Motor neuron (in vitro differentiated cells): ENCODE data around the gene HOXD9. TPM values are rescaled to one million over a fixed set of nuclear protein-coding genes. Genes with fewer than 3 reads are reported as not detected.

Experiments used
- ATAC-seq, 8 experiments: fragments of 200-7000 bp; cut with Tn5 transposase; replicated peaks in 6 of 8; 2 replicates each; pipeline ENCODE4 v1.8.0; 2021; ENCODE audit warnings: mild to moderate bottlenecking in 8 of 8, moderate library complexity in 8 of 8
- H3K27ac ChIP-seq, 2 donors: fragments of 250-450 bp; sonication (Bioruptor Pico); 2 replicates each; pipeline ENCODE4 v1.9.0; 2021; ENCODE audit warnings: antibody characterized with exemption in 2 of 2, mild to moderate bottlenecking in 2 of 2, moderate library complexity in 1 of 2
- H3K4me1 ChIP-seq, 2 donors: fragments of 250-450 bp; sonication (Bioruptor Pico); replicated peaks in 1 of 2; 2 replicates each; pipeline ENCODE4 v1.6.1; 2021; ENCODE audit warnings: antibody characterized with exemption in 2 of 2, mild to moderate bottlenecking in 2 of 2, moderate library complexity in 1 of 2
- H3K4me3 ChIP-seq, 5 donors: fragments of 250-450 bp; sonication (Bioruptor Pico); 2 replicates each; pipeline ENCODE4 v1.9.0; 2021; ENCODE audit warnings: antibody characterized with exemption in 5 of 5, mild to moderate bottlenecking in 5 of 5, moderate library complexity in 4 of 5
- WGBS, 10 experiments: fragments of 450-650 bp; shearing (Covaris generic); methylation state at CpG; one replicate each; pipeline ENCODE4 v1.0.0; 2022; 5-methylcytosine and 5-hydroxymethylcytosine counted together
- in situ Hi-C, 9 experiments: fragments of 400-800 bp; cut with MboI; loops; one replicate each; pipeline ENCODE4 v1.15.0; 2021; ENCODE audit warnings: low sequenced_read_pairs in 9 of 9, low pct_unique_long_range_greater_than_20kb in 2 of 9; ENCODE audit not compliant: unreplicated experiment in 9 of 9
- total RNA-seq, 8 experiments: library from RNA; unstranded; fragments of 300-600 nt; gene quantifications; 2 replicates each; pipeline versions ENCODE4 v1.2.3 to v1.2.4, GENCODE V29; 2022

HOXD9 gene
- total RNA-seq, 8 experiments from 2014 or later: 2.9 to 11.9 (median 5.7) TPM

- 0 to 67% (median 26%) methylated on average over 1 to 7 of the region's 7 CpGs for WGBS, 10 experiments
- ATAC-seq: no peak
- in situ Hi-C loops: loop anchor here in 3 of 9 experiments (25.0 kb wide), 3 partner anchors 702 to 1652 kb away; no protein-coding TSS in a partner anchor
- no peak overlapping the region for H3K4me3 ChIP-seq
- H3K27ac ChIP-seq: no peak overlapping the region
- peaks cover 0 to 16% of the 10 kb centered on the region in 2 donors for H3K4me1 ChIP-seq
Observed at GRCh38 chr2:176110415-176111308, 11.9 kb upstream of the HOXD9 start.

- in situ Hi-C loops: loop anchor here in 3 of 9 experiments (25.0 kb wide), 3 partner anchors 701 to 1651 kb away; no protein-coding TSS in a partner anchor
- H3K27ac ChIP-seq: no peak overlapping the region
- H3K4me3 ChIP-seq: no peak overlapping the region
- ATAC-seq: peak; percentile 0 to 55 (median 40)
- WGBS, 10 experiments: 0 to 100% (median 4%) methylated on average over 1 to 16 of the region's 16 CpGs
- peaks cover 0 to 16% of the 10 kb centered on the region in 2 donors for H3K4me1 ChIP-seq
Observed at GRCh38 chr2:176111309-176111663, 11.2 kb upstream of the HOXD9 start.

- WGBS, 10 experiments: 0 to 100% (median 7%) methylated on average over 1 to 21 of the region's 29 CpGs; no CpG with 5 or more reads in 1 of the 10 experiments
- Histone ChIP-seq H3K27ac (no peak overlapping the region), H3K4me1 (peaks cover 0 to 13% of the 10 kb centered on the region in 2 donors), H3K4me3 (no peak overlapping the region)
- ATAC-seq: no peak
- in situ Hi-C loops: loop anchor here in 3 of 9 experiments (25.0 kb wide), 3 partner anchors 700 to 1650 kb away; no protein-coding TSS in a partner anchor
Observed at GRCh38 chr2:176111846-176112374, 10.6 kb upstream of the HOXD9 start.

- Histone ChIP-seq H3K4me1 (peaks cover 0 to 6% of the 10 kb centered on the region in 2 donors), H3K27ac (no peak overlapping the region), H3K4me3 (no peak overlapping the region)
- ATAC-seq: no peak
- in situ Hi-C loops: loop anchor here in 3 of 9 experiments (25.0 kb wide), 3 partner anchors 700 to 1650 kb away; no protein-coding TSS in a partner anchor
- WGBS, 10 experiments: 0 to 29% (median 5%) methylated on average over 1 to 15 of the region's 40 CpGs; no CpG with 5 or more reads in 3 of the 10 experiments
Observed at GRCh38 chr2:176112375-176113302, 9.9 kb upstream of the HOXD9 start.

GRCh38 chr2:176114120-176114929 is 8.2 kb upstream of the HOXD9 start:
- Histone ChIP-seq H3K4me3 (no peak overlapping the region), H3K27ac (no peak overlapping the region), H3K4me1 (no peaks in the 10 kb centered on the region)
- in situ Hi-C loops: loop anchor here in 3 of 9 experiments (25.0 kb wide), 3 partner anchors 698 to 1648 kb away; no protein-coding TSS in a partner anchor
- ATAC-seq: peak in 1 of 8 experiments; percentile 2
- 0 to 90% (median 11%) methylated on average over 5 to 21 of the region's 26 CpGs for WGBS, 10 experiments

GRCh38 chr2:176114930-176115625 is 7.4 kb upstream of the HOXD9 start:
- no peak for ATAC-seq
- in situ Hi-C loops: loop anchor here in 3 of 9 experiments (25.0 kb wide), 3 partner anchors 697 to 1647 kb away; no protein-coding TSS in a partner anchor
- whole genome bisulfite sequencing, 10 experiments: 23 to 93% (median 56%) methylated on average over 6 to 16 of the region's 16 CpGs
- Histone ChIP-seq H3K4me3 (no peak overlapping the region), H3K4me1 (no peaks in the 10 kb centered on the region), H3K27ac (no peak overlapping the region)

- in situ Hi-C loops: loop anchor here in 3 of 9 experiments (25.0 kb wide), 3 partner anchors 696 to 1646 kb away; no protein-coding TSS in a partner anchor
- no peak within 1 kb of the TSS for H3K27ac ChIP-seq
- peak; percentile 58 to 97 (median 96) for ATAC-seq
- 5 to 77% (median 21%) methylated on average over 3 to 19 of the region's 66 CpGs for WGBS, 10 experiments
- peak within 1 kb of the TSS; percentile 15 to 38 (median 23) for H3K4me3 ChIP-seq
- no peaks in the 10 kb centered on the region for H3K4me1 ChIP-seq
Observed at GRCh38 chr2:176115883-176116813, 6.4 kb upstream of the HOXD9 start, which contains the start of gene HOXD10. Gene HOXD10 (plus strand): TSS chr2:176116778. CDS start chr2:176116834, 56 bp downstream.

- in situ Hi-C loops: loop anchor here in 3 of 9 experiments (25.0 kb wide), 3 partner anchors 695 to 1645 kb away; no protein-coding TSS in a partner anchor
- no peaks in the 10 kb centered on the region for H3K4me1 ChIP-seq
- peak in 1 of 8 experiments; percentile 12 for ATAC-seq
- no peak overlapping the region for H3K4me3 ChIP-seq
- 0 to 81% (median 58%) methylated on average over 1 to 17 of the region's 40 CpGs; no CpG with 5 or more reads in 2 of the 10 experiments for WGBS, 10 experiments
- no peak overlapping the region for H3K27ac ChIP-seq
Observed at GRCh38 chr2:176117162-176117822, 5.2 kb upstream of the HOXD9 start.

- ATAC-seq: no peak
- in situ Hi-C loops: loop anchor here in 3 of 9 experiments (25.0 kb wide), 3 partner anchors 694 to 1644 kb away; no protein-coding TSS in a partner anchor
- Histone ChIP-seq H3K4me1 (no peaks in the 10 kb centered on the region), H3K27ac (no peak overlapping the region), H3K4me3 (no peak overlapping the region)
- WGBS, 10 experiments: 12 to 100% (median 27%) methylated on average over 1 to 7 of the region's 11 CpGs; no CpG with 5 or more reads in 5 of the 10 experiments
Observed at GRCh38 chr2:176117823-176118371, 4.6 kb upstream of the HOXD9 start.
